Caki2 (cell line): Measurements from ENCODE around the gene PRDM2. TPM values are rescaled to one million over a fixed set of nuclear protein-coding genes. Genes with fewer than 3 reads are reported as not detected.

Source experiments
- DNase-seq: peaks from one replicate; pipeline ENCODE4 v3.0.0-alpha.2; 2015; ENCODE audit warnings: low read depth
- in situ Hi-C: cut with HindIII; loops from 2 replicates; pipeline ENCODE4 v1.10.0; 2016; ENCODE audit warnings: low sequenced_read_pairs, low pct_unique_long_range_greater_than_20kb, mixed read lengths
- total RNA-seq: library from RNA; depleted of rRNA; stranded (reverse); fragments of >200 nt; shearing (Covaris generic); gene quantifications from 2 replicates; pipeline ENCODE4 v1.2.3, GENCODE V29; 2014; ENCODE audit warnings: low replicate concordance

PRDM2 gene
- total RNA-seq, 1 experiment from 2014 or later, result 1.0 TPM

GRCh38 chr1:13728091-13728715 lies 28.2 kb downstream of the PRDM2 start:
- DNase-seq, result no peak
- in situ Hi-C loops, result no loop called here

- no peak for DNase-seq
- in situ Hi-C loops, result no loop called here
Observed at GRCh38 chr1:13730291-13730690, 30.3 kb downstream of the PRDM2 start.

DNA sequence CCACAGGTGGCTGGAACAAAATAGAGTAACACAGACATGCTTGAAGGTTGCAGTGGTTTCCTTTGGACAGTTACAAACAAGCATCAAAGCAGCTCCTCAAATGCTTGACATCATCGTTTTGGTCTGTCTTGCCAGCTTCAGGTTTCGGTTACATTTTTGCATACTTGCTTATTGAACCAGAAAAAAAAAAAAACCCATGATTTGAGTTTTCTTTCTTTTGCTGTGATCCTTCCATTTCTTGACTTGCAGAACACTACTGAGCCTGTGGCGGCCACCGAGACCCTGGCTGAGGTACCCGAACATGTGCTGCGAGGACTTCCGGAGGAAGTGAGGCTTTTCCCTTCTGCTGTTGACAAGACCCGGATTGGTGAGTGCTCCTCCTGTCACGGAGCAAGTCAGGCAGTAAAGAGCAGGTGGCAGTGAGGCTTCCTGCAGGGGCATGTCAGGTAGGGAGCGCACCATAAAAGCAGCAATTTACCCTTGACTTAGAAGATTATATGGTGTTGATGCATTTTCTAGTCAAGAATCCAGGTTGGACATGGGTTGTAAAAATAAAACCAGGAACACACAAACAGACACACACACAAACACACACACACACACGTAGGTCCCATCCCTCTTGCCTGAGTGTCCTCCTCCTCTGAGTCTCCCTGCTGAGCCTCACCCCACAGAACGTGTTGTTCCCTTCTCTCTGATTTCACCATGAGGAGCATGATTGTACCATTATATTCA lies 30.9 kb downstream of the PRDM2 start:
- in situ Hi-C loops, result no loop called here
- DNase-seq, result no peak

DNA sequence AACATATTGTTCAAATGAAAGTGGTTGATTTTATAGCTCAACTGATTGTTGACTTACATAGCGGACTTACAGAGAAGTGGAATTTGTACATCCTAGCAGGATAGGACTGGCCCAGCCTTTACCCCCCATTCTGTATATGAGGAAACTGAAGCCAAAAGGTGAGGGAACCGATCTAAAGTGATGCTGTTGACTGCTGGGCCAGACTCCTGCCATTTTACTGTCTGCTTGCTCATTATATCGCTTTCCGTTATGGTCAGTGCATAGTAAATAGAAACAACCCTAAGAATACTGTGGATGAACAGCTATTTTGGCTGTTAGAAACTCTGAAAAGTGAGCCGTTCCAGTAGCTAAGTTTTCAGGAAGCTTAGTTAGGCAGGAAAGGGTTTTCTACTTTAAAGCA lies 31.9 kb downstream of the PRDM2 start:
- in situ Hi-C loops, result no loop called here

GRCh38 chr1:13732971-13733667 lies 33.1 kb downstream of the PRDM2 start:
- DNase-seq, result no peak
- in situ Hi-C loops, result no loop called here

More for the DNA sequence above, 31.9 kb downstream of the PRDM2 start:
- DNase-seq, result no peak

- in situ Hi-C loops, result no loop called here
- no peak for DNase-seq
Observed at GRCh38 chr1:13733711-13734110, 33.7 kb downstream of the PRDM2 start.

- DNase-seq, result no peak
- in situ Hi-C loops, result no loop called here
Observed at GRCh38 chr1:13735168-13735930, 35.4 kb downstream of the PRDM2 start.

GRCh38 chr1:13737398-13737797 lies 37.4 kb downstream of the PRDM2 start:
- in situ Hi-C loops, result no loop called here
- no peak for DNase-seq

DNA sequence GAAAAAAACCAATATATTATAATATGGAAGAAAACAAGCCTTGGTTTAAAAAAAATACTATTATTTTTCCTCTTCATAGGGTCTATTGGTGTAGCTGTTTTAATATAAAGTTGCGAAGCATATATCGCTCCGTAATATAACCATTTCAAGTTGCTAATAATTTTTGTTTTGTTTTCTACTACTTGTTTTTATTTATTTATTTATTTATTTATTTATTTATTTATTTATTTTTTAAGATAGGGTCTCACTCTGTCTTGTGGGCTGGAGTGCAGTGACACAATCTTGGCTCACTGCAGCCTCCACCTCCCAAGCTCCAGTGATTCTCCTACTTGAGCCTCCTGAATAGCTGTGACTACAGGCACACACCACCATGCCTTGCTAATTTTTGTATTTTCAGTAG lies 46.4 kb downstream of the PRDM2 start:
- DNase-seq, result no peak
- in situ Hi-C loops, result no loop called here

- peak; percentile 93 for DNase-seq
- in situ Hi-C loops, result no loop called here
Observed at GRCh38 chr1:13748610-13749505, 48.9 kb downstream of the PRDM2 start.

DNA sequence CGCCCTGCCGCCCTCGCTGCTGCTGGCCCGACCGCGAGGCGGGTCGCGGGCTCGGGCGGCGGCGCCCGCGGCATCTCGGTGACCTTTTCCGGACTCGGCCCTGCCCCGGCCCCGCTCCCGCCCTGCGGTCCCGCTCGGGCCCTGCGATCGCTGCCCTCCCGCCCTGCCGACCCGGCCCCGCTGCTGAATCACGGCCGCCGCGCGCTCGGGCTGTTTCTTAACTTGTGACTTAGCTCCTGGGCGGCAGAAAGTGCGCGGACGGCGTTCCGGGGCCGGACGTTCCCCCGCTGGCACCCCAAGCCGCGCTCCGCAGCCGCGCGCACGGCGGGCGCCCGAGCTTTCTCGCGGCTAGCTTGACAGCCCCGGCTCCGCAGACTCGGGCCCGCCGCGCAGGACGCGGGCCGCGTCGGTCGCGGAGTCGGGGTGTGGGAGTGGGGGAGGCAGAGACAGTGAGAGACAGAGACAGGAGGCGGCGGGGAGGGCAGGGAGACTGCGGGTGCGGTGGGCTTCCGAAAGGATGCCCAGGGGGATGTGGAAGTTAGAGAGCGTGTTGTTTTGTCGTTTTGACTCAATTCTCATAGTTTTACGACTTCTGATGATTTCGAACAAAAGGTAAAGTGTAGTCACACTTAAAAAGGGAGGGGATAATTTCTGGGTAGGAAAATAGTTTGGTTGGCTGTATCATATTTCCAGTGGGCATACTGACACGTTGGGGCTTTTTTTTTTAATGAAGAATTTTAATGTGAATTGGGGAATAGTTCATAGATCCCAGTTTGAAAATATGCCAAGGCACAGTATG lies 49.8 kb downstream of the PRDM2 start:
- in situ Hi-C loops, result no loop called here
- DNase-seq, result peak; percentile 36

DNA sequence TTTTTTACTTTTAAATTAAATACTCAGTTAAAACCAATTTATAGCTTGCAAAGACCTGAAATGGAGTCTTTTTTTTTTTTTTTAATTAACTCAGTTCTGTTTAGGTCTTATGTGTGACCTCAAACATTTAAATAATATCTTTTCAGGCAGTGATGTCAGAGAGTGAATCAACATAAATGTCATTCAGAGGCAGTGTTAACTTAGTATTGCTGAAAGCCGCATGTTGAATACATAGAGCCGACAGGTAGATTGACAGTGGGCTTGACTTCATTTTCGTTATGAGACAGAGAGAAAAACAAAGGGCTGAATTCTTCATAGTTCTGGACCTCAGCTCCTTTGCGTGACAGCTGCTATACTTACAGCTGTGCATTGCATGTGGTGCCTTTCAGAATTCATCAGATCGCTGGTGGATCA lies 51.5 kb downstream of the PRDM2 start:
- no peak for DNase-seq
- in situ Hi-C loops, result no loop called here

DNA sequence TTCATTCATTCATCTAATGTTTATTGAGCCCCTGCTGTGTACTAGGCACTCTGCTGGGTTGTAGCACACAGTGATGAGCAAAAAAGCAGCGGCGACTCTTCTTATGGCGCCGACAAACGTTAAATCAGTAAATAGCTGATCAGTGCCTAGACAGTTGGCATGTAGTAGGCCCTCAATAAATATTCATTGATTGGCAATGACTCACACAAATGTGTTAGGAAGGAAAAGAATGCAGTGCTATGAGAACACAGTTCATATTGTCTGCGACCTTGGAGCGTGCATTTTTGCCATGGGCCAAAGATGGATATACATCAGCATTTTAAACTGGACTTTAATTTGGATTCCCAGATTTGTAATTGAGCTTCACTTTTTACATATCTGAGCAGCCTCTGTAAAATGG lies 52.0 kb downstream of the PRDM2 start:
- DNase-seq, result no peak
- in situ Hi-C loops, result no loop called here

- in situ Hi-C loops, result no loop called here
- no peak for DNase-seq
Observed at GRCh38 chr1:13752852-13753251, 52.9 kb downstream of the PRDM2 start.

DNA sequence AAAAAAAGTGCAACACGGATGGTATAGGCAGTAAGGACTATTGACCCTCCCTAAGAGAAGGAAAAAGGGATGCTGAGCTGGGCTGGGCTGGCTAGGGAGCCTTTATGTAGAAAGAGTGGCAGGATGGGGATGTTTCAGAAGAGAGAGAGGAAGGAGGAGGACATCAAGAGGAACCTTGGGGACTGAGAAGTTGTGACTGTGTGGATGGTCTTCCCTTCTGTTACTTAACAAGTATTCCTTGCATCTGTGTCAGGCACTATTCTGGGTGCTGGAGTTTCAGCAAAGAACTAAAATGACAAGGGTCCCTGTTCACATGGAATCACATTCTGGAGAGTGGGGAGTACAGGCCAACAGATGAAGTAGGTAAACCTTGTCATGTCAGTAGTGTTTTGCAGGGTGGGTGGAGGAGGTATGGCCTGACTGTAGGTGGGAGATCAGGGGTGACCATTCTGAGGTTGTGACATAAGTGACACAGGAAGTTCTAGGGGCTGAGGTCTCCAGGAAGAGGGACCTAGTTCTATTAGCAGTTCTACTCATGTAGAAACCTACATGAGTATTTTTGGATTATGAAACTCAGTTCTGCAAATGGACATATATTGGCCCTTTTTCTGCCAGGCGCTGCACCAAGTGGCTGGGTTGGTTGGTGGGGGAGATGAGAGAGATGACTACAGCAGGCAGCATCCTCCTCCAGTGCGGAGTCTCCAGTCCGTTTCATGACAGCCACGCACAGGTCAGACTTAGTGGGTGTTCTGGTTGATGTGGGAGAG lies 53.8 kb downstream of the PRDM2 start:
- in situ Hi-C loops, result no loop called here
- DNase-seq, result no peak

- in situ Hi-C loops, result no loop called here
Observed at GRCh38 chr1:13754510-13755103, 54.6 kb downstream of the PRDM2 start.

More at GRCh38 chr1:13754510-13755103, 54.6 kb downstream of the PRDM2 start:
- DNase-seq, result no peak
